Kidney epithelial cell (primary cell): ENCODE results near the gene LSM5. TPM values are rescaled to one million over a fixed set of nuclear protein-coding genes. Genes with fewer than 3 reads are reported as not detected.
"Not testable (repeated sequence)": the region's sequence is repeated elsewhere in the genome, so short reads cannot be mapped to it uniquely, and the experiment has no call there.

ENCODE experiments used
- DNase-seq: peaks from one replicate; pipeline ENCODE4 v3.0.0-alpha.2; 2010; ENCODE audit warnings: low read depth
- H3K27me3 ChIP-seq: 2 replicates; pipeline ENCODE4 v1.6.0; 2011; ENCODE audit warnings: low read length; ENCODE audit not compliant: control insufficient read depth, insufficient read depth
- H3K36me3 ChIP-seq: 2 replicates; pipeline ENCODE4 v1.5.1; 2011; ENCODE audit warnings: low read length; ENCODE audit not compliant: control insufficient read depth, insufficient read depth
- H3K4me3 ChIP-seq: 2 replicates; pipeline ENCODE4 v1.5.1; 2011; ENCODE audit warnings: low read depth, mild to moderate bottlenecking, control low read depth, low read length
- total RNA-seq: library from RNA; depleted of rRNA; stranded (reverse); fragments of >200 nt; gene quantifications from 2 replicates; pipeline ENCODE4 v1.2.3, GENCODE V29; 2015
- TF ChIP-seq, protein P1 (sequence below): IDR thresholded peaks from 2 replicates; pipeline ENCODE4 v1.5.1; 2011; ENCODE audit warnings: mild to moderate bottlenecking, moderate library complexity, low read length, control low read depth, inconsistent platforms; ENCODE audit not compliant: insufficient read depth, poor library complexity, severe bottlenecking

The LSM5 gene
- total RNA-seq, 1 donor from 2014 or later: 10.0 TPM

DNA sequence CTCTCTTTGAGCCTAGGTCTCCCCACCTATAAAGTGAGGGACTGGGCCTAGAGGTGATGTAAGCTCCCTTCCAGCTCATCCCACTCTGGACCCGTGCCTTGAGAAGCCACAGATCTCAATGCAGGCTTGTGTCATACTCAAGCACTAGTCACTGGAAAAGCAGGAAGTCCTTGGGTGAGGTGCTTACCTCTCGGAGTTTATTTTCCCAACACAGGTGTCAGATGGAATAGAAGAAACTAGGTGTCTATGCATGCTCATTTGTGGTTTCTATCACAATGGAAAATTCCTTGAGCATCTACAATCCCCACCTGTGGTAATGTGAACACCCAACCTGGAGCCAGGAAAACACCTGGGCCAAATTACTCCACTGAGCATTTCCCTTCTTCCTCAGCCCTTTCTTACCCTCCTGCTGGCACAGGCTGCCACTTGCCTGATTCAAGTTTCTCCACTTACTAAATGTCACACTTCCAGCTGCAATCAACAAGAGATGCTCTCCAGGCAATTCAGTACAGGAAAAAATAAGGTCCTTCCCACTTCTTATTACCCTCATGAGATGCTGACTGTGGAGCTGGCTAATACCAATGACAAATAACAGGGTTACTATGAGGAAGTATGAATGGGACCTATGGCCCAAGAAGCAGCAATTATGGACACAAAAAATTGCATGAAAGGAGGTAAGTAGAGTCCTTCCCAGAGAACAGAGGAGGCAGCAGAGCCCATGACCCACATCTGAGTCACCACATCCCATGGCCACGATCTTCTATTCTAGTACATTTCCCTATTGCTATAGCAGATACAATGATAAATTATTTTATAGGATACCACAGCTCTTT is 13.1 kb downstream of the LSM5 start:
- no peak for DNase-seq
- H3K27me3 ChIP-seq: no peaks in the 10 kb centered on the region
- TF ChIP-seq, protein P1, sequence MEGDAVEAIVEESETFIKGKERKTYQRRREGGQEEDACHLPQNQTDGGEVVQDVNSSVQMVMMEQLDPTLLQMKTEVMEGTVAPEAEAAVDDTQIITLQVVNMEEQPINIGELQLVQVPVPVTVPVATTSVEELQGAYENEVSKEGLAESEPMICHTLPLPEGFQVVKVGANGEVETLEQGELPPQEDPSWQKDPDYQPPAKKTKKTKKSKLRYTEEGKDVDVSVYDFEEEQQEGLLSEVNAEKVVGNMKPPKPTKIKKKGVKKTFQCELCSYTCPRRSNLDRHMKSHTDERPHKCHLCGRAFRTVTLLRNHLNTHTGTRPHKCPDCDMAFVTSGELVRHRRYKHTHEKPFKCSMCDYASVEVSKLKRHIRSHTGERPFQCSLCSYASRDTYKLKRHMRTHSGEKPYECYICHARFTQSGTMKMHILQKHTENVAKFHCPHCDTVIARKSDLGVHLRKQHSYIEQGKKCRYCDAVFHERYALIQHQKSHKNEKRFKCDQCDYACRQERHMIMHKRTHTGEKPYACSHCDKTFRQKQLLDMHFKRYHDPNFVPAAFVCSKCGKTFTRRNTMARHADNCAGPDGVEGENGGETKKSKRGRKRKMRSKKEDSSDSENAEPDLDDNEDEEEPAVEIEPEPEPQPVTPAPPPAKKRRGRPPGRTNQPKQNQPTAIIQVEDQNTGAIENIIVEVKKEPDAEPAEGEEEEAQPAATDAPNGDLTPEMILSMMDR: no peak
- no peak overlapping the region for H3K4me3 ChIP-seq
- no peaks in the 10 kb centered on the region for H3K36me3 ChIP-seq

GRCh38 chr7:32474008-32474407 is 16.2 kb downstream of the LSM5 start:
- TF ChIP-seq, protein P1: no peak
- H3K4me3 ChIP-seq: no peak overlapping the region
- no peaks in the 10 kb centered on the region for H3K27me3 ChIP-seq
- DNase-seq: no peak
- H3K36me3 ChIP-seq: no peaks in the 10 kb centered on the region

DNA sequence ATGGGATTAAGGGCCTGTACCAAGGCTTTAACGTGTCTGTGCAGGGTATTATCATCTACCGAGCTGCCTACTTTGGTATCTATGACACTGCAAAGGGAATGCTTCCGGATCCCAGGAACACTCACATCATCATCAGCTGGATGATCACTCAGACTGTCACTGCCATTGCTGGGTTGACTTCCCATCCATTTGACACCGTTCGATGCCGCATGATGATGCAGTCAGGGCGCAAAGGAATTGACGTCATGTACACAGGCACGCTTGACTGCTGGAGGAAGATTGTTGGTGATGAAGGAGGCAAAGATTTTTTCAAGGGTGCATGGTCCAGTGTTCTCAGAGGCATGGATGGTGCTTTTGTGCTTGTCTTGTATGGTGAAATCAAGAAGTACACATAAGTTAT is 18.2 kb downstream of the LSM5 start:
- TF ChIP-seq, protein P1: no peak
- H3K4me3 ChIP-seq: no peak overlapping the region
- no peaks in the 10 kb centered on the region for H3K27me3 ChIP-seq
- no peaks in the 10 kb centered on the region for H3K36me3 ChIP-seq
- no peak for DNase-seq

GRCh38 chr7:32470871-32471270 is 19.3 kb downstream of the LSM5 start:
- no peaks in the 10 kb centered on the region for H3K27me3 ChIP-seq
- DNase-seq: no peak
- TF ChIP-seq, protein P1: no peak
- H3K4me3 ChIP-seq: no peak overlapping the region
- H3K36me3 ChIP-seq: no peaks in the 10 kb centered on the region

DNA sequence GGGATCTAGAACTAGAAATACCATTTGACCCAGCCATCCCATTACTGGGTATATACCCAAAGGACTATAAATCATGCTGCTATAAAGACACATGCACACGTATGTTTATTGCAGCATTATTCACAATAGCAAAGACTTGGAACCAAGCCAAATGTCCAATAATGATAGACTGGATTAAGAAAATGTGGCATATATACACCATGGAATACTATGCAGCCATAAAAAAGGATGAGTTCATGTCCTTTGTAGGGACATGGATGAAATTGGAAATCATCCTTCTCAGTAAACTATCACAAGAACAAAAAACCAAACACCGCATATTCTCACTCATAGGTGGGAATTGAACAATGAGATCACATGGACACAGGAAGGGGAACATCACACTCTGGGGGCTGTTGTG is 20.2 kb downstream of the LSM5 start:
- not testable (repeated sequence) for H3K4me3 ChIP-seq, H3K27me3 ChIP-seq, DNase-seq, H3K36me3 ChIP-seq

DNA sequence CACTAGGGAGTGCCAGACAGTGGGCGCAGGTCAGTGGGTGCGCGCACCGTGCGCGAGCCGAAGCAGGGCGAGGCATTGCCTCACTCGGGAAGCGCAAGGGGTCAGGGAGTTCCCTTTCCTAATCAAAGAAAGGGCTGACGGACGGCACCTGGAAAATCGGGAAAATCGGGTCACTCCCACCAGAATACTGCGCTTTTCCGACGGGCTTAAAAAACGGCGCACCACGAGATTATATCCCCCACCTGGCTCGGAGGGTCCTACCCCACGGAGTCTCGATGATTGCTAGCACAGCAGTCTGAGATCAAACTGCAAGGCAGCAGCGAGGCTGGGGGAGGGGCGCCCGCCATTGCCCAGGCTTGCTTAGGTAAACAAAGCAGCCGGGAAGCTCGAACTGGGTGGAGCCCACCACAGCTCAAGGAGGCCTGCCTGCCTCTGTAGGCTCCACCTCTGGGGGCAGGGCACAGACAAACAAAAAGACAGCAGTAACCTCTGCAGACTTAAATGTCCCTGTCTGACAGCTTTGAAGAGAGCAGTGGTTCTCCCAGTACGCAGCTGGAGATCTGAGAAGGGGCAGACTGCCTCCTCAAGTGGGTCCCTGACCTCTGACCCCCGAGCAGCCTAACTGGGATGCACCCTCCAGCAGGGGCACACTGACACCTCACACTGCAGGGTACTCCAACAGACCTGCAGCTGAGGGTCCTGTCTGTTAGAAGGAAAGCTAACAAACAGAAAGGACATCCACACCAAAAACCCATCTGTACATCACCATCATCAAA is 25.4 kb downstream of the LSM5 start:
- H3K4me3 ChIP-seq, H3K27me3 ChIP-seq, DNase-seq, H3K36me3 ChIP-seq: not testable (repeated sequence)
